ENCODE data around the gene HABP4. TPM values are rescaled to one million over a fixed set of nuclear protein-coding genes. Genes with fewer than 3 reads are reported as not detected.

Gene HABP4
- total RNA-seq, 2 donors from 2014 or later, result 2.8 to 4.4 TPM

GRCh38 chr9:96524045-96524444, 74.1 kb downstream of the HABP4 start:
- intact Hi-C loops (cut with DNase I), result no loop called here
- no peak overlapping the region for H3K9ac ChIP-seq (ENCODE audit: low read depth in 2 of 2, low read length in 2 of 2)
- H3K4me1 ChIP-seq, result no peaks in the 10 kb centered on the region
- no peak for DNase-seq
- H3K27me3 ChIP-seq, result no peaks in the 10 kb centered on the region
- no peak for TF ChIP-seq CTCF (IDR thresholded peaks at IDR 0.05)
- H3K27ac ChIP-seq, result no peak overlapping the region
- H3K4me3 ChIP-seq, result no peak overlapping the region
- no peaks in the 10 kb centered on the region for H3K36me3 ChIP-seq
- no peaks in the 10 kb centered on the region for H3K9me3 ChIP-seq

GRCh38 chr9:96524764-96525163, 74.8 kb downstream of the HABP4 start:
- no peaks in the 10 kb centered on the region for H3K27me3 ChIP-seq
- no peaks in the 10 kb centered on the region for H3K36me3 ChIP-seq
- no peaks in the 10 kb centered on the region for H3K4me1 ChIP-seq
- H3K27ac ChIP-seq, result no peak overlapping the region
- no peak for TF ChIP-seq CTCF (IDR thresholded peaks at IDR 0.05)
- no peak overlapping the region for H3K4me3 ChIP-seq
- H3K9ac ChIP-seq (ENCODE audit: low read depth in 2 of 2, low read length in 2 of 2), result no peak overlapping the region
- intact Hi-C loops (cut with DNase I), result no loop called here
- H3K9me3 ChIP-seq, result no peaks in the 10 kb centered on the region
- DNase-seq, result no peak

GRCh38 chr9:96532173-96532572, 82.2 kb downstream of the HABP4 start:
- Histone ChIP-seq H3K4me1 (no peaks in the 10 kb centered on the region), H3K4me3 (no peak overlapping the region), H3K9ac (ENCODE audit: low read depth in 2 of 2, low read length in 2 of 2) (no peak overlapping the region), H3K36me3 (no peaks in the 10 kb centered on the region), H3K27me3 (no peaks in the 10 kb centered on the region), H3K9me3 (no peaks in the 10 kb centered on the region), H3K27ac (no peak overlapping the region)
- intact Hi-C loops (cut with DNase I), result no loop called here
- DNase-seq, result no peak
- no peak for TF ChIP-seq CTCF (IDR thresholded peaks at IDR 0.05)

- intact Hi-C loops (cut with DNase I), result no loop called here
- Histone ChIP-seq H3K9me3 (no peaks in the 10 kb centered on the region), H3K4me1 (no peaks in the 10 kb centered on the region), H3K27ac (no peak overlapping the region), H3K9ac (ENCODE audit: low read depth in 2 of 2, low read length in 2 of 2) (no peak overlapping the region), H3K36me3 (no peaks in the 10 kb centered on the region), H3K27me3 (no peaks in the 10 kb centered on the region), H3K4me3 (no peak overlapping the region)
- DNase-seq, result no peak
- no peak for TF ChIP-seq CTCF (IDR thresholded peaks at IDR 0.05)
Measured at GRCh38 chr9:96540106-96540505, 90.1 kb downstream of the HABP4 start.

Other genes starting within 250 kb of the HABP4 start
- gene HSD17B3, start 148.0 kb upstream of the HABP4 start, total RNA-seq, result not detected
- gene SLC35D2, start 66.5 kb upstream of the HABP4 start, total RNA-seq, result 10 to 100 TPM; 57.8 to 95.0 TPM
- gene ZNF367, start 31.8 kb upstream of the HABP4 start, total RNA-seq, result 10 to 100 TPM in 1 of 2 donors, 1 to 10 TPM in 1; 3.6 to 18.9 TPM
- 10 to 100 TPM; 12.7 to 17.3 TPM for gene CDC14B, start 169.7 kb downstream of the HABP4 start, total RNA-seq
- 1 to 10 TPM; 2.6 to 6.6 TPM for gene PRXL2C, start 205.1 kb downstream of the HABP4 start, total RNA-seq

All from colonic mucosa (tissue), 4 donors.